ENCODE results near the gene NDUFA13. TPM values are rescaled to one million over a fixed set of nuclear protein-coding genes. Genes with fewer than 3 reads are reported as not detected.
"Not testable (repeated sequence)": the region's sequence is repeated elsewhere in the genome, so short reads cannot be mapped to it uniquely, and the experiment has no call there.

NDUFA13 gene
- 100 to 1,000 TPM; 306 to 312 TPM for total RNA-seq

- peaks cover 33% of the 10 kb centered on the region for H3K36me3 Mint-ChIP-seq
- H3K9me3 Mint-ChIP-seq = no peaks in the 10 kb centered on the region
- H3K27me3 Mint-ChIP-seq = no peaks in the 10 kb centered on the region
- DNase-seq = peak; percentile 93
- peak within 1 kb of the TSS; percentile 90 for H3K27ac Mint-ChIP-seq
- peaks cover 20% of the 10 kb centered on the region for H3K4me1 Mint-ChIP-seq
- peak within 1 kb of the TSS; percentile 92 for H3K4me3 Mint-ChIP-seq
These were observed at the start of gene NDUFA13 for GRCh38 chr19:19515642-19516519. Gene NDUFA13, plus strand, starts transcription at chr19:19516225. Its CDS starts 14 bp downstream, at chr19:19516239.

GRCh38 chr19:19468424-19469050 is 47.5 kb upstream of the NDUFA13 start:
- Mint-ChIP-seq H3K4me1 (peaks cover 35% of the 10 kb centered on the region), H3K27ac (no peak overlapping the region), H3K4me3 (no peak overlapping the region), H3K36me3 (peaks cover 69% of the 10 kb centered on the region), H3K27me3 (no peaks in the 10 kb centered on the region), H3K9me3 (peaks cover 27% of the 10 kb centered on the region)
- no peak for DNase-seq

GRCh38 chr19:19470579-19470978 is 45.4 kb upstream of the NDUFA13 start:
- Mint-ChIP-seq H3K27me3 (no peaks in the 10 kb centered on the region), H3K4me1 (peaks cover 40% of the 10 kb centered on the region), H3K9me3 (peaks cover 27% of the 10 kb centered on the region), H3K36me3 (peaks cover 61% of the 10 kb centered on the region), H3K4me3 (no peak overlapping the region), H3K27ac (no peak overlapping the region)
- no peak for DNase-seq

- DNase-seq = no peak
- Mint-ChIP-seq H3K4me3 (no peak overlapping the region), H3K4me1 (peaks cover 50% of the 10 kb centered on the region)
These were observed 44.3 kb upstream of the NDUFA13 start for GRCh38 chr19:19471682-19472081.

GRCh38 chr19:19472106-19472505 is 43.9 kb upstream of the NDUFA13 start:
- Mint-ChIP-seq H3K4me1 (peaks cover 53% of the 10 kb centered on the region), H3K36me3 (peaks cover 50% of the 10 kb centered on the region), H3K9me3 (peaks cover 16% of the 10 kb centered on the region)
- not testable (repeated sequence) for H3K27ac Mint-ChIP-seq, H3K4me3 Mint-ChIP-seq, H3K27me3 Mint-ChIP-seq, DNase-seq

More at GRCh38 chr19:19471682-19472081, 44.3 kb upstream of the NDUFA13 start:
- H3K36me3 Mint-ChIP-seq = peaks cover 51% of the 10 kb centered on the region
- peaks cover 18% of the 10 kb centered on the region for H3K9me3 Mint-ChIP-seq
- H3K27ac Mint-ChIP-seq = no peak overlapping the region
- H3K27me3 Mint-ChIP-seq = no peaks in the 10 kb centered on the region

- H3K4me3 Mint-ChIP-seq = no peak overlapping the region
- H3K27me3 Mint-ChIP-seq = no peaks in the 10 kb centered on the region
- DNase-seq = no peak
- H3K27ac Mint-ChIP-seq = no peak overlapping the region
- no peaks in the 10 kb centered on the region for H3K9me3 Mint-ChIP-seq
- H3K4me1 Mint-ChIP-seq = peaks cover 66% of the 10 kb centered on the region
- H3K36me3 Mint-ChIP-seq = peaks cover 38% of the 10 kb centered on the region
These were observed 40.8 kb upstream of the NDUFA13 start for GRCh38 chr19:19475015-19475765.

GRCh38 chr19:19475849-19476828 is 39.9 kb upstream of the NDUFA13 start:
- no peaks in the 10 kb centered on the region for H3K9me3 Mint-ChIP-seq
- H3K27me3 Mint-ChIP-seq = no peaks in the 10 kb centered on the region
- H3K4me3 Mint-ChIP-seq = no peak overlapping the region
- no peak for DNase-seq
- H3K27ac Mint-ChIP-seq = peak overlapping the region; percentile 20
- peaks cover 29% of the 10 kb centered on the region for H3K36me3 Mint-ChIP-seq
- peaks cover 72% of the 10 kb centered on the region for H3K4me1 Mint-ChIP-seq

GRCh38 chr19:19477705-19478383 is 38.2 kb upstream of the NDUFA13 start:
- Mint-ChIP-seq H3K27ac (no peak overlapping the region), H3K27me3 (no peaks in the 10 kb centered on the region), H3K4me1 (peaks cover 64% of the 10 kb centered on the region), H3K4me3 (no peak overlapping the region), H3K9me3 (no peaks in the 10 kb centered on the region), H3K36me3 (peaks cover 23% of the 10 kb centered on the region)
- no peak for DNase-seq

GRCh38 chr19:19480688-19481087 is 35.3 kb upstream of the NDUFA13 start:
- Mint-ChIP-seq H3K27me3 (no peaks in the 10 kb centered on the region), H3K9me3 (no peaks in the 10 kb centered on the region), H3K27ac (peak overlapping the region; percentile 65), H3K36me3 (peaks cover 26% of the 10 kb centered on the region), H3K4me3 (no peak overlapping the region), H3K4me1 (peaks cover 61% of the 10 kb centered on the region)
- peak; percentile 41 for DNase-seq

GRCh38 chr19:19482809-19483596 is 33.0 kb upstream of the NDUFA13 start:
- Mint-ChIP-seq H3K27me3 (no peaks in the 10 kb centered on the region), H3K27ac (peak overlapping the region; percentile 56), H3K9me3 (no peaks in the 10 kb centered on the region), H3K4me1 (peaks cover 58% of the 10 kb centered on the region), H3K4me3 (no peak overlapping the region), H3K36me3 (peaks cover 19% of the 10 kb centered on the region)
- DNase-seq = no peak

GRCh38 chr19:19485161-19485997 is 30.6 kb upstream of the NDUFA13 start:
- peak overlapping the region; percentile 73 for H3K27ac Mint-ChIP-seq
- H3K4me3 Mint-ChIP-seq = no peak overlapping the region
- H3K9me3 Mint-ChIP-seq = no peaks in the 10 kb centered on the region
- H3K36me3 Mint-ChIP-seq = peaks cover 12% of the 10 kb centered on the region
- H3K27me3 Mint-ChIP-seq = no peaks in the 10 kb centered on the region
- DNase-seq = no peak
- peaks cover 67% of the 10 kb centered on the region for H3K4me1 Mint-ChIP-seq

GRCh38 chr19:19485998-19486290 is 30.1 kb upstream of the NDUFA13 start:
- peak overlapping the region; percentile 73 for H3K27ac Mint-ChIP-seq
- H3K4me3 Mint-ChIP-seq = no peak overlapping the region
- no peaks in the 10 kb centered on the region for H3K27me3 Mint-ChIP-seq
- no peak for DNase-seq
- H3K9me3 Mint-ChIP-seq = no peaks in the 10 kb centered on the region
- H3K4me1 Mint-ChIP-seq = peaks cover 65% of the 10 kb centered on the region
- H3K36me3 Mint-ChIP-seq = peaks cover 16% of the 10 kb centered on the region
